PC-3 (cell line): ENCODE results near the gene ZNF532.

Experiments
- EZH2 ChIP-seq: fragments of 300-600 bp; sonication (generic); IDR thresholded peaks from one replicate; pipeline ENCODE4 v1.6.1; 2017; ENCODE audit warnings: antibody characterized with exemption, mild to moderate bottlenecking, low read length; ENCODE audit not compliant: unreplicated experiment
- EZH2phosphoT487 ChIP-seq: fragments of 300-600 bp; sonication (generic); IDR thresholded peaks from 2 replicates; pipeline ENCODE4 v1.6.1; 2018; ENCODE audit warnings: mild to moderate bottlenecking, antibody characterized with exemption, low read length, borderline replicate concordance
- TF ChIP-seq, protein P1 (sequence below): fragments of 300-600 bp; sonication (generic); conservative IDR thresholded peaks from 2 replicates; pipeline ENCODE4 v1.5.1; 2017; ENCODE audit warnings: antibody characterized with exemption, low read depth, mild to moderate bottlenecking, low read length

DNA sequence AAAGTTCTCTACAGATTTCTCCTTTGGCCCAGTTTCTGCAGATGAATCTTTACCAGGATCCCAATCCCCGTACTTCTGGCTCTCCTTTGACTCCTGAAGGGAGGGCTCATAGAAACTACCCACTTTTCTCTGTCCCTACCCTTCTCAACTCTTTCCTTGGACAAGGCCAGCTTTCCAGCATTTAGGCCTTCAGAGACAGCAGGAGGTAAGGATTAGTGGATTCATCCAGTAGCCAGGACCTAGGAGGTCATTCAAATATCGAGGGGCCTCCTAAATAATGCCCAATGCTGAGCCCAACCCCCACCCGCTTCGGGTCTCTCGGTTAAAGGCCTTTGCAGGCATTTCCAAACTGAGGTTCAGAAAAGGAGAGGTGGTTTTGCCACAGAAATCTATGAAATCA lies 4.8 kb upstream of the ZNF532 start:
- TF ChIP-seq, protein P1, sequence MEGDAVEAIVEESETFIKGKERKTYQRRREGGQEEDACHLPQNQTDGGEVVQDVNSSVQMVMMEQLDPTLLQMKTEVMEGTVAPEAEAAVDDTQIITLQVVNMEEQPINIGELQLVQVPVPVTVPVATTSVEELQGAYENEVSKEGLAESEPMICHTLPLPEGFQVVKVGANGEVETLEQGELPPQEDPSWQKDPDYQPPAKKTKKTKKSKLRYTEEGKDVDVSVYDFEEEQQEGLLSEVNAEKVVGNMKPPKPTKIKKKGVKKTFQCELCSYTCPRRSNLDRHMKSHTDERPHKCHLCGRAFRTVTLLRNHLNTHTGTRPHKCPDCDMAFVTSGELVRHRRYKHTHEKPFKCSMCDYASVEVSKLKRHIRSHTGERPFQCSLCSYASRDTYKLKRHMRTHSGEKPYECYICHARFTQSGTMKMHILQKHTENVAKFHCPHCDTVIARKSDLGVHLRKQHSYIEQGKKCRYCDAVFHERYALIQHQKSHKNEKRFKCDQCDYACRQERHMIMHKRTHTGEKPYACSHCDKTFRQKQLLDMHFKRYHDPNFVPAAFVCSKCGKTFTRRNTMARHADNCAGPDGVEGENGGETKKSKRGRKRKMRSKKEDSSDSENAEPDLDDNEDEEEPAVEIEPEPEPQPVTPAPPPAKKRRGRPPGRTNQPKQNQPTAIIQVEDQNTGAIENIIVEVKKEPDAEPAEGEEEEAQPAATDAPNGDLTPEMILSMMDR: no peak
- no peak for TF ChIP-seq EZH2phosphoT487
- TF ChIP-seq EZH2: no peak
